K562 (cell line): Measurements from ENCODE around the gene MMP2. TPM values are rescaled to one million over a fixed set of nuclear protein-coding genes. Genes with fewer than 3 reads are reported as not detected.
A peak's percentile ranks its signal among the peaks of the same experiment; 100 is the strongest.

Experiments
- ARHGAP35 ChIP-seq: fragments of 450-650 bp; IDR thresholded peaks from 2 replicates; pipeline ENCODE4 v1.6.1; 2018; ENCODE audit not compliant: partially characterized antibody
- CXXC5 ChIP-seq: fragments of 250-450 bp; sonication (Bioruptor Pico); IDR thresholded peaks from 2 replicates; pipeline ENCODE4 v1.8.0; 2022; ENCODE audit warnings: inconsistent platforms, mild to moderate bottlenecking, moderate library complexity
- EP400 ChIP-seq: fragments of 450-650 bp; IDR thresholded peaks from 2 replicates; pipeline ENCODE4 v1.6.1; 2017; ENCODE audit warnings: antibody characterized with exemption, mild to moderate bottlenecking, moderate library complexity
- ETV5 ChIP-seq: sonication (generic); formaldehyde crosslinking; IDR thresholded peaks from 2 replicates; pipeline ENCODE4 v1.4.0; 2020; ENCODE audit warnings: low read depth, mild to moderate bottlenecking, missing genetic modification reagents
- FIP1L1 ChIP-seq: fragments of 200-400 bp; formaldehyde crosslinking; IDR thresholded peaks from 2 replicates; pipeline ENCODE4 v1.6.1; 2018; ENCODE audit warnings: mild to moderate bottlenecking, low read depth, low read length; ENCODE audit not compliant: poor library complexity, severe bottlenecking
- NEUROD1 ChIP-seq: fragments of 150-350 bp; IDR thresholded peaks from 2 replicates; pipeline ENCODE4 v1.6.1; 2014; ENCODE audit warnings: borderline replicate concordance, low read length, low read depth; ENCODE audit not compliant: partially characterized antibody
- SIX5 ChIP-seq, 2 experiments: IDR thresholded peaks; 2 replicates each; pipeline ENCODE4 v1.6.1; 2011; ENCODE audit warnings: low read length in 2 of 2, borderline replicate concordance in 1 of 2, low read depth in 1 of 2, mild to moderate bottlenecking in 1 of 2, moderate library complexity in 1 of 2; ENCODE audit not compliant: insufficient read depth in 1 of 2
- SP2 ChIP-seq: IDR thresholded peaks from 2 replicates; pipeline ENCODE4 v1.6.1; 2011; ENCODE audit warnings: mild to moderate bottlenecking, low read depth, low read length, moderate library complexity; ENCODE audit not compliant: poor library complexity, severe bottlenecking; ENCODE audit errors: extremely low read depth
- TCFL5 ChIP-seq: fragments of 250-450 bp; sonication (Bioruptor Pico); conservative IDR thresholded peaks from 2 replicates; pipeline ENCODE4 v1.6.1; 2021; ENCODE audit warnings: mild to moderate bottlenecking, moderate library complexity, matching md5 sums
- TOE1 ChIP-seq, 2 experiments: fragments of 450-650 bp in 1 of 2; sonication (generic) in 1 of 2; formaldehyde crosslinking in 1 of 2; IDR thresholded peaks; 2 replicates each; pipeline versions ENCODE4 v1.7.1 to v1.8.0; 2016 to 2022; ENCODE audit warnings: borderline replicate concordance in 2 of 2, mild to moderate bottlenecking in 2 of 2, antibody characterized with exemption in 1 of 2, inconsistent platforms in 1 of 2, low read depth in 1 of 2, missing genetic modification reagents in 1 of 2, moderate library complexity in 1 of 2
- ZBTB2 ChIP-seq: fragments of 450-650 bp; IDR thresholded peaks from 2 replicates; pipeline ENCODE4 v1.6.1; 2016; ENCODE audit warnings: antibody characterized with exemption
- ZNF133 ChIP-seq: fragments of 250-450 bp; sonication (Bioruptor Pico); IDR thresholded peaks from 2 replicates; pipeline ENCODE4 v1.4.0; 2020; ENCODE audit warnings: mild to moderate bottlenecking
- ZNF398 ChIP-seq: fragments of 250-450 bp; sonication (Bioruptor Pico); IDR thresholded peaks from 2 replicates; pipeline ENCODE4 v1.8.0; 2021; ENCODE audit warnings: moderate library complexity, mild to moderate bottlenecking, inconsistent platforms
- ZNF695 ChIP-seq: fragments of 450-650 bp; formaldehyde crosslinking; IDR thresholded peaks from 2 replicates; pipeline ENCODE4 v1.4.0; 2020; ENCODE audit warnings: mild to moderate bottlenecking, moderate library complexity
- polyA plus RNA-seq, 8 experiments: library from polyadenylated mRNA; depleted of rRNA in 4 of 8; stranded (reverse) in 5 of 8; unstranded in 3 of 8; fragments of >200 nt; fragmentation: Nextera tagmentation in 2 of 8; fragmentation: Illumina TruSeq in 1 of 8; extraction: Ambion mirVana in 2 of 8; extraction: Trizol in 1 of 8; gene quantifications; 2 replicates each; pipeline versions ENCODE4 v1.2.1 to v1.2.3, GENCODE V29; 2011 to 2014; ENCODE audit warnings: inconsistent platforms in 1 of 8, missing spikeins in 1 of 8
- total RNA-seq, 7 experiments: library from RNA; depleted of rRNA in 6 of 7; stranded (reverse); fragments of >200 nt in 6 of 7; fragmentation: Illumina TruSeq in 2 of 7; extraction: Trizol in 2 of 7; gene quantifications; 2 replicates each; pipeline versions ENCODE4 v1.2.1 to v1.2.3, GENCODE V29; 2011 to 2021; ENCODE audit warnings: low replicate concordance in 1 of 7
- TF ChIP-seq, protein P1 (sequence below), 2 experiments: fragments of 200-800 bp in 1 of 2; sonication (Bioruptor generic) in 1 of 2; sonication (generic) in 1 of 2; formaldehyde crosslinking in 1 of 2; IDR thresholded peaks in 1 of 2; conservative IDR thresholded peaks in 1 of 2; 2 replicates each; pipeline versions ENCODE4 v1.5.0 to v1.6.1; 2016 to 2020; ENCODE audit warnings: missing compliant biosample characterization in 1 of 2, missing genetic modification characterization in 1 of 2, missing genetic modification reagents in 1 of 2
- TF ChIP-seq, protein P2 (sequence below): fragments of 450-650 bp; formaldehyde crosslinking; IDR thresholded peaks from 2 replicates; pipeline ENCODE4 v1.4.0; 2020; ENCODE audit warnings: mild to moderate bottlenecking

Gene MMP2
- total and polyA plus RNA-seq, 9 of the 15 experiments (the other 6 are each of a cell fraction or from before 2014, with no cell fraction given): 0.05 to 0.53 TPM; not detected in 7

DNA sequence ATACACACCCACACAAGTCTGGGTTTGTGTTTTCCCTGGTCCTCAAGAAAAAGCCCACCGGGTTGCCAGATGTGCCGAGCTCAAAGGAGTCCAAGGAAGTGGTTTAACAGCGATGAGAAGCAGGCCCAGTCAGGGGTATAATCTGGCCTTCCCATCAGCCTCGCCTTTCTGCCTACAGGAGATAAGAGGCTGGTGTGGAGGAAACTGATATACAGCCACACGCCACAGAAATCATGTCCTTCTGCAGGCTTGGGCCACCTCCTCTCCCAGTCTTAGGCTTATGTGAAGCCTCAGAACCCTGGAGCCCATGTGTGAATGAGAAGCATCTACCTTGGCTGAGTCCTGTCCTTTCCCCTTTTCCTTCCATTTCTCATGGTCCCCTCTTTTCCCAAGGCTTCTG is 43.6 kb upstream of the MMP2 start (continued):
- no peak for TF ChIP-seq ZNF398 (CRISPR knock-in tag)
- no peak for TF ChIP-seq ZNF133 (CRISPR knock-in tag)
- no peak for TF ChIP-seq ARHGAP35
- TF ChIP-seq CXXC5 (CRISPR knock-in tag): peak; percentile 80
- TF ChIP-seq ZBTB2: no peak
- no peak for TF ChIP-seq TOE1 (IDR thresholded peaks at IDR 0.05; ENCODE audit: borderline replicate concordance)
- no peak for TF ChIP-seq TOE1 (CRISPR knock-in tag; IDR thresholded peaks at IDR 0.05; ENCODE audit: borderline replicate concordance, low read depth)
- no peak for TF ChIP-seq ETV5 (CRISPR knock-in tag)
- TF ChIP-seq SP2: no peak
- no peak for TF ChIP-seq EP400
- TF ChIP-seq, protein P1, sequence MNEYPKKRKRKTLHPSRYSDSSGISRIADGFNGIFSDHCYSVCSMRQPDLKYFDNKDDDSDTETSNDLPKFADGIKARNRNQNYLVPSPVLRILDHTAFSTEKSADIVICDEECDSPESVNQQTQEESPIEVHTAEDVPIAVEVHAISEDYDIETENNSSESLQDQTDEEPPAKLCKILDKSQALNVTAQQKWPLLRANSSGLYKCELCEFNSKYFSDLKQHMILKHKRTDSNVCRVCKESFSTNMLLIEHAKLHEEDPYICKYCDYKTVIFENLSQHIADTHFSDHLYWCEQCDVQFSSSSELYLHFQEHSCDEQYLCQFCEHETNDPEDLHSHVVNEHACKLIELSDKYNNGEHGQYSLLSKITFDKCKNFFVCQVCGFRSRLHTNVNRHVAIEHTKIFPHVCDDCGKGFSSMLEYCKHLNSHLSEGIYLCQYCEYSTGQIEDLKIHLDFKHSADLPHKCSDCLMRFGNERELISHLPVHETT (CRISPR knock-in tag; conservative IDR thresholded peaks at IDR 0.05 in 1 of 2, IDR thresholded peaks at IDR 0.05 in 1 of 2): peak in 1 of 2 experiments; percentile 61; a peak in 1 of 4 replicates
- no peak for TF ChIP-seq FIP1L1
- TF ChIP-seq NEUROD1: peak; percentile 57
- TF ChIP-seq, protein P2, sequence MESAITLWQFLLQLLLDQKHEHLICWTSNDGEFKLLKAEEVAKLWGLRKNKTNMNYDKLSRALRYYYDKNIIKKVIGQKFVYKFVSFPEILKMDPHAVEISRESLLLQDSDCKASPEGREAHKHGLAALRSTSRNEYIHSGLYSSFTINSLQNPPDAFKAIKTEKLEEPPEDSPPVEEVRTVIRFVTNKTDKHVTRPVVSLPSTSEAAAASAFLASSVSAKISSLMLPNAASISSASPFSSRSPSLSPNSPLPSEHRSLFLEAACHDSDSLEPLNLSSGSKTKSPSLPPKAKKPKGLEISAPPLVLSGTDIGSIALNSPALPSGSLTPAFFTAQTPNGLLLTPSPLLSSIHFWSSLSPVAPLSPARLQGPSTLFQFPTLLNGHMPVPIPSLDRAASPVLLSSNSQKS (CRISPR knock-in tag): no peak
- TF ChIP-seq ZNF695: no peak
- no peak for TF ChIP-seq SIX5 (IDR thresholded peaks at IDR 0.05; ENCODE audit: borderline replicate concordance in 1 of 2, insufficient read depth in 1 of 2, low read depth in 1 of 2, low read length in 2 of 2)
- no peak for TF ChIP-seq TCFL5 (CRISPR knock-in tag)
